CD4-positive, alpha-beta T cell treated with Interleukin-15 for 4 hours (primary cell): Measurements from ENCODE around the gene ACAP3.

Source experiments
- DNase-seq: peaks from one replicate; pipeline ENCODE4 v3.0.0-alpha.2; 2020; ENCODE audit warnings: low spot score

Gene ACAP3, protein sequence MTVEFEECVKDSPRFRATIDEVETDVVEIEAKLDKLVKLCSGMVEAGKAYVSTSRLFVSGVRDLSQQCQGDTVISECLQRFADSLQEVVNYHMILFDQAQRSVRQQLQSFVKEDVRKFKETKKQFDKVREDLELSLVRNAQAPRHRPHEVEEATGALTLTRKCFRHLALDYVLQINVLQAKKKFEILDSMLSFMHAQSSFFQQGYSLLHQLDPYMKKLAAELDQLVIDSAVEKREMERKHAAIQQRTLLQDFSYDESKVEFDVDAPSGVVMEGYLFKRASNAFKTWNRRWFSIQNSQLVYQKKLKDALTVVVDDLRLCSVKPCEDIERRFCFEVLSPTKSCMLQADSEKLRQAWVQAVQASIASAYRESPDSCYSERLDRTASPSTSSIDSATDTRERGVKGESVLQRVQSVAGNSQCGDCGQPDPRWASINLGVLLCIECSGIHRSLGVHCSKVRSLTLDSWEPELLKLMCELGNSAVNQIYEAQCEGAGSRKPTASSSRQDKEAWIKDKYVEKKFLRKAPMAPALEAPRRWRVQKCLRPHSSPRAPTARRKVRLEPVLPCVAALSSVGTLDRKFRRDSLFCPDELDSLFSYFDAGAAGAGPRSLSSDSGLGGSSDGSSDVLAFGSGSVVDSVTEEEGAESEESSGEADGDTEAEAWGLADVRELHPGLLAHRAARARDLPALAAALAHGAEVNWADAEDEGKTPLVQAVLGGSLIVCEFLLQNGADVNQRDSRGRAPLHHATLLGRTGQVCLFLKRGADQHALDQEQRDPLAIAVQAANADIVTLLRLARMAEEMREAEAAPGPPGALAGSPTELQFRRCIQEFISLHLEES

DNA sequence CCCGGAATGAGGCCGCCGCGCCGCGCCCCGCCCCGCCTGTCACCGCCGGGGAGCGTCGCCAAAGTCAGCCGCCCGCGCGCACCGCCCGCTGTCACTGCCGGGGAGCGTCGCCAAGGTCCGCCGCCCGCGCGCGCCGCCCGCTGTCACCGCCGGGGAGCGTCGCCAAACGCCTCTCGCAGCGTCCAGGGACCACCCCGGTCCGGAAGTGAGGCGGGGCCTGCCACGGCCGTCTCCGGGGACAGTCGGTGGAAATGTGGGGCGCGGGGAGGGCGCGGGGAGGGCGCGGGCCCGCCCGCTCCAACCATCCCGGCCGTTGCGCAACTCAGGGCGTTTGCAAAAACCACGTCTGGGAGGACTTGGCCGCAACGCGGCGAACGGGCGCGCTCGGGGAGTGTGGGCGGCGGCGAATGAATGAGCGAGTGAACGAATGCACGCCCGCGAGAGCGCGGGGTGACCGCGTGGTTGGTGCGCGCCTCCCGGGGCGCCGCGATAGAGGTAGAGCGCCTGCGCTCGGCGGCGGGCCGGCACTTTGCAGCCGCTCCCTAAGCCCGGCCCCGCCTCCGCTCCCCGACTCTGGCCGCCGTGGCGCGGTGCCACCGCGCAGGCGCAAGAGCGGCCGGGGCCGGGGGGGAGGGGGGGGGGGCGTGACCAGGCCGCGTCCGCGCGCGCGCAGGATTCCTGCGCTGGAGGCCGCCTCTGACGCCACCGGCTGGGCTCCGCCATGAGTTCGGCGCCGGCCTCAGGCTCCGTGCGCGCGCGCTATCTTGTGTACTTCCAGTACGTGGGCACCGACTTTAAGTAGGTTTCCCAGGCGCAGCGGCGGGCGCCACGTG, at the start of gene ACAP3, which contains the start of gene PUSL1:
TSS of gene ACAP3 (minus strand) at position 8 of the 833 bp plus-strand sequence. CDS start 115 bp downstream, outside the sequence.
TSS of gene PUSL1 (plus strand) at position 675 of the 833 bp plus-strand sequence. CDS start at position 722, 47 bp downstream.
- peak; percentile 88 for DNase-seq

GRCh38 chr1:1356796-1357401, 49.2 kb upstream of the ACAP3 start:
- DNase-seq: no peak

- DNase-seq: no peak
Observed at GRCh38 chr1:1356166-1356795, 48.6 kb upstream of the ACAP3 start.

GRCh38 chr1:1355416-1355815, 47.7 kb upstream of the ACAP3 start:
- no peak for DNase-seq

DNA sequence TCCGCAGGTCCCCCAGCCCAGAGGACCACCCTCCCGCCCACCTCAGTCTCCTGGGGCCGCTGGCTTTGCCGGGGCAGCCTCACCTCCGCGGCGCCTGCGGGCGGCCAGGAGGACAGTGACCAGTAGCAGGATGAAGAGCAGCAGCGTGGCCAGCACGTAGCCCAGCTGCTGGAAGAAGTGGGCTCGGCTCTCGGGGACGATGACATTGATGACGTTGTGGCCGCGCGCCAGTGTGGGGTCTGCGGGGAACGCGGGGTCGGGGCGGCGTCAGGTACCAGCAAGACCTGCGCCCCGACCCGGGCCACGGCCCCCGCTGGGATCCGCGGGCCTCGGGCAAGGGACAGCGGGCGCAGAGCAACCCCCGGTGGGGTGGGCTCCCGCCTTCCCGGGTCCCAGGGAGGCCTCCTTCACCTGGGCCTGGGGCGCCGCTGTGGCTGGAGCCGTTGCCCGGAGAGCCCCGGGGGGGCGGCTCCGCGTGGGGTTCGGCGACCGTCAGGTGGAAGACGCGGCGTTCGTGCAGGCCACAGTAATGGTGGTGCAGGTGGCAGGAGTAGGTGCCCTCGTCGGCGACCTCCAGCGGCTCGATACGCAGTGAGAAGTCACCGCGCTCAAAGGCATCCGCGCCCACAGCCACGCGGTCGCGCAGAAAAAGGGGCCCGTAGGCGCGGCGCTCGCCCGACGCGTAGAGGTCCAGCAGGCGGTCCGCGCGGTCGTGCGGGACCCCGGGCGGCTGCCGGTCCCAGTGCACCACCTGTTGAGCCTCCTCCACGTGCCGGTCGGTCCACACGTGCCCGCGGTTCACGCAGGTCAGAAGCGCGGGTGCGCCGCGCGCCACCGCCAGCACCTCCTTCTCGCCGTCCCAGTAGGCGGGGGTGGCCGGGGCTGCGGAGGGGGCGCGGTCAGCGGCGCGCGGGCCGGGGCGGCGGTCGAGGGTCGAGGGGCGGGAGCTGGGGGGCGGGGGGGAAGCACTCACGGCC, 46.8 kb upstream of the ACAP3 start:
- DNase-seq: no peak

- DNase-seq: no peak
Observed at GRCh38 chr1:1353389-1354151, 45.8 kb upstream of the ACAP3 start.

DNA sequence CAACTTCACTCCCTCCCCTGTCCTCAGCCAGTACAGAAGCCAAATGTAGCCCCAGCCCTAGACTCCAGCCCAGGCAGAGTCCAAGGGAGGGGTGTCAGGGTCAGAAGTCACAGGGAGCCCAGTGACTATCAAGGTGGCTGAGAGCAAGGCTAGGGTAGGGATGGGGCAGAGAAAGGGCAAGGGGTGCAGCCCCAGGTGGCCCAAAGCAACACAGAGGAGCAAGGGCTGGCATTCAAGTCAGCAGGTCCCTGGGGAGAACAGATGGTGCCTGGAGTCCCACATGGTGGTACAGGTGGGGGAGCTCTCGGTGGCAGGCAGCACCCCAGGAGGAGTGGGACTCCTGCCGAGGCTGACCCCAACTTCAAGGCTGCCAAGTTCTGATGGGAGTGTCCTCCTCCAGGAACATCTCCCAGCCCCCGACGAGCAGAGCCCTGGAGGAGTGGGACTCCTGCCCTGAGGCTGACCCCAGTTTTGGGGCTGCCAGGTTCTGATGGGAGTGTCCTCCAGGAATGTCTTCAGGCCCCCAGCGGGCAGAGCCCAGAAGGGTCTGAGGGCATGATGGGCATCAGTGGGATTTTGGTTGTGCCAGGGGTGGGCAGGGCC, 45.2 kb upstream of the ACAP3 start:
- DNase-seq: no peak

DNA sequence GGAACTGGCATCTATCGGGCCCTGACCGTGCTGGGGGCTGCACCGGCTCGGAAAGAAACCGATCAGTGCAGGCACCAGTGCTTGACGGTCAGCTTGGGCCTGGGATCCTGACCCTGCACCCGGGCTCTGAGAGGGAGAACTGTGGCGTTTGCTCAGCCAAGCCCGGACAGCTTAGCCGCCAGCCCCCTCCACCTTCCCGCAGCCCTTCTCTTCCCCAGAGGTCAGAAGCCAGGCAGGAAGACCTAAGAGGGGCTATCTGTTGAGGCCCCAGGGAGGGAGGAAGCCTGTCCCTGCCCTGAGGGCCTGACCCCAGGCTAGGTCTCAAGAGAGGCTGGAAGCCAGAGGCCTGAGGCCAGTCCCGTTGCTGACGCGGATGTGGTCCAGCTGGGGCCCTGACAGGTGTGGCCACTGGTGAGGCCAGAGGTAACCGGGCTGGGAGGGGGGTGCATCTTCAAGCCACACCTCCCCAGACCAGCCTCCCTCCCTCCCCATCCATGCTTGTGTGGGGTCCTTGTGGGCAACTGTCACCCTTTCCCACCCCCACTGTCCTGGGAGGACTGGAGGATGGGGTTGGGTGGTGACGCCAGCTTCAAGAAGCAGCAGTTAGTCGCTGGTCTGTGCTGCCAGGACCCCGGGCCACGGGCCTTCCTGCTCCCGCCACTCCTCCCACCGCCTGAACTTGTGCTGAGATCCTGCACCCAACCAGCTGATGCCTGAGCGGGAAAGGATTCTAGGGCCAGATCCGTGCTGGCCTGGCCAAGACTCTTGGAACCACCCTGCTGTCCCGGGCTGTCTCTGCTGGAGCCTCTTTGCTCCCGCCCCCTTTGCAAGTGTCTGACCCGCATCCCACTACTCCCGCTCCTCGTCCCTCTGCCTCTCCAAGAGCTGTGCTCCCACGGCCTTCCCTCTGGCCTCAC, 44.0 kb upstream of the ACAP3 start:
- no peak for DNase-seq

GRCh38 chr1:1349256-1350012, 41.7 kb upstream of the ACAP3 start, which contains the start of gene DVL1:
DVL1 (minus strand) TSS chr1:1349418; CDS start chr1:1349065, 353 bp downstream.
- peak; percentile 67 for DNase-seq

DNA sequence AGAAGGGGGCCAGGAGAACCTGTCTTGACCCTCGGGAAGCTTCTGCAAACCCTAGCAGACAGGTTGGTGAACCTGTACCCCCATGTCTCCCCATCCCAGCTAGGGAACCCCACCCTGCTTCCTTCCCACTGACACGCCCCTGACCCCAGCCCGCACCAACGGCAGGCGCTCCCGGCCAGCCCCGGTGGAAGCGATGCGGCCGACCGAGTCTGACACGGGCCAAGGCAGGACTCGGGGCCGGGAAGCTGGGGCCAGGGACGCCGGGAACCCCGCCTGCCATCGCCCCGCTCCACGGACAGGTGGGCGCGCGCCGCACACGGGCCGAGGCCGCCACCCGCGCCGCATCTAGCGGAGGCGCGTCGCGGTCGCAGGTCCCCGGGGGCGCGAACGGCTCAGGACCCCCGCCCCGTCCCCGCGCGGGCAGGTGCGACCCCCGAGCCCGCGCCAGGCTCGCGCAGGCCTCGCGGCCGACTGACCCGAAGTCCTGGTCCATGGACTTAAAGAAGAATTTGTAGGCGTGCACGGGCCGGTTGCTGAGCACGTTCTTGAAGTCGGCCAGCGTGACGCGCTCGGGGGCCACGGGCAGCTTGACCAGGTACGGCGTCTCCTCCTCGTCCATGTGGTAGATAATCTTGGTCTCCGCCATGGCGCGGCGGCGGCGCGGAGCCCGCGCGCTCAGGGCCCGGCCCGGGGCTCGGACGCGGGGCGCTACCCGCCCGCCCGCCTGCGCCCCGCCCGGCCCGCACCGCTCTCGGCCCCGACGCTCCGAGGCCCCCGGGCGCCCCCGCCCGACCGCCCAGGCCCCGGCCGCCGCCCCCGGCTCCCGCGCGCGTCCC, 40.9 kb upstream of the ACAP3 start:
- no peak for DNase-seq

- DNase-seq: no peak
Observed at GRCh38 chr1:1347663-1348419, 40.1 kb upstream of the ACAP3 start.

- DNase-seq: no peak
Observed at GRCh38 chr1:1347026-1347595, 39.4 kb upstream of the ACAP3 start.

DNA sequence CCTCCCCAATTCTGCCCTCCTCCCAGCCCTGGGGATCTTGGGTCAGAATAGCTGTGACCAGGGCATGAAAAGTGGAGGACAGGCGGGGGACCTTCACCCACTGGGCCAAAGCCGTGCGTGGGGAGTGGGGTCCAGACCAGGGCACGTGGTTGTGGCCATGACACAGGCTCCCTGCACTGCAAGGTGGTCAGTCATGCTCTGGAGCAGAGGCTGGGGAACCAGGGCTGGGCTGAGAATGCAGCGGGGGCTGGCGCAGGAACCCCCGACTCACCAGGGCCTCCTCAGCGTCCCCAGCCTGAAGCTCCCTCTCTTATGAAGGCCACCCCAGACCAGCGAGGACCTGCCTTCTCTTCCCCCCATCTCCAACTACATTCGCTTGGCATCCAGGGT, 38.8 kb upstream of the ACAP3 start:
- no peak for DNase-seq

DNA sequence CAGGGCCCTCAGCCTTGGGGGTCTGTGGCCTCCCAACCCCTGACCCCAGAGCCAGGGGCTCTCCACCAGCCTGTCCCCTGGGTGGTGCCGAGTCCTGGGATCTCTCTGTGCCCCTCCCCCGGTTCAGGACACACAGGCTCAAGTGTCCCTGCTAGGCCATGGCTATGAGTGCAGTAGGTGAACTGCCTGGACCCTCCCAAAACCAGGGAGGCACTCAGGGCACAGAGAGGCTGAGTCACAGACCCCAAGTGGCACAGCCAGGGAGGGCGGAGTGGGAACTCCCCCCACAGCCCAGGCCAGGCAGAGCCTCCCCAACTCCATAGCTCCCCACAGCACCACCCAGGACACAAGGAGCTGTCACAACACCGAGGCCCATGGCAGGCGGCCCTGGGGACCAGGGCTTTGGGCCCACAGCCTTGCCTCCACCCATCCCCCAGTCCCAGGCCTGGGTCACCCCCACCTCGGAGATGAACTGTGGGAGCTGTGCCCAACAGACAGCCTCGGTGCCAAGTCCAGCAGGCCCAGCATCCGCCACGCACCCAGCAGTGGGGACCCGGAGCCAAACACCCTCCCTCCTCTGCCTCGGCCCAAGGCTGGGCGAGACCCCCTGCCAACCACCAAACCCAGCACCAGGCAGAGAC, 38.2 kb upstream of the ACAP3 start:
- DNase-seq: no peak
